Activated CD8-positive, alpha-beta memory T cell treated with anti-CD3 and anti-CD28 coated beads for 1 hour (primary cell): ENCODE results near the gene CYP20A1.
A peak's percentile ranks its signal among the peaks of the same experiment; 100 is the strongest.
"Not testable (repeated sequence)": the region's sequence is repeated elsewhere in the genome, so short reads cannot be mapped to it uniquely, and the experiment has no call there.

Experiments
- DNase-seq, 2 donors: peaks; one replicate each; pipeline ENCODE4 v3.0.0-alpha.2; 2020; ENCODE audit warnings: low read depth in 1 of 2; ENCODE audit errors: extremely low read depth in 1 of 2

Gene CYP20A1

DNA sequence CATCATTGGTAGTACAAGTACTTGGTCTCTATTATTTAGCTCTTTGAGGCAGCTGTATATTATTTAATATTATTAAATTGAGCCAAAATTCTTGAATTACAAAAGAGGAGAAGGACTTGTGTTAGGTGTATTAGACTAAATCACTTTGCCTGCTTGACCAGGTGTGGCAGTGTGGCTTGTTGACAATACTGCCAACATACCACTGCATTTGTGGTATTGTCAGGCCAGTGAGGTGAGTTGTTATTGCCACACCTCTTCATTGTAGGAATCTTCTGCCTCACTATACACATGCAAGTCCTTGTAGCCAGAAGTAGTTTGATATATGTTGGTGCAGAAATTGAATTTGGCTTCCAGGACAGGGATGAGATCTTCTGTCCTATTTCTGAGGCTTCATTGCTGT is 40.5 kb downstream of the CYP20A1 start:
- DNase-seq: no peak

DNA sequence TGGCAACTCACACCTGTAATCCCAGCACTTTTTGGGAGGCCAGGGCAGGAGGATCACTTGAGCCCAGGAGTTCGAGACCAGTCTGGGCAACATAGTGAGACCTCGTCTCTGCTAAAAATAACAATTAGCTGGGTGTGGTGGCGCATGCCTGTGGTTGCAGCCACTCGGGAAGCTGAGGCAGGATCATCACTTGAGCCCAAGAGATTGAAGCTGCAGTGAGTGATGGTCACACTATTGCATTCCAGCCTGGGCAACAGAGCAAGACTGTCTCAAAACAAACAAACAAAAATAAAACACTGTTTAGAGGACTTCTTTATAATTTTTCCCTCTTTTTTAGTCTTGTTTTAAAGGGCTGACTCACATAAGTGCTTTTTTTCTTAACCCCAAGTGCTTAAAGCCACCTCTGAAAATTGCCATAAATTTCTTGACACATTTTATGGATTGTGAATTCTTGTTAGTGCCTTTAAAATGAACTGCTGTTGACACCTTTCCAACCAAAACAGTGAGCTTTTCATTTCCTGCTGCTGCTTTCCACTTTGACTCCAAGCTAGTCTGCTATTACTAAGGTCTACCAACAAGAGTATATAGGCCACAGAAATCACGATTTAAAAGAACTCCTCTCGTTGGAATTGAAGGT is 41.7 kb downstream of the CYP20A1 start:
- DNase-seq: no peak

DNA sequence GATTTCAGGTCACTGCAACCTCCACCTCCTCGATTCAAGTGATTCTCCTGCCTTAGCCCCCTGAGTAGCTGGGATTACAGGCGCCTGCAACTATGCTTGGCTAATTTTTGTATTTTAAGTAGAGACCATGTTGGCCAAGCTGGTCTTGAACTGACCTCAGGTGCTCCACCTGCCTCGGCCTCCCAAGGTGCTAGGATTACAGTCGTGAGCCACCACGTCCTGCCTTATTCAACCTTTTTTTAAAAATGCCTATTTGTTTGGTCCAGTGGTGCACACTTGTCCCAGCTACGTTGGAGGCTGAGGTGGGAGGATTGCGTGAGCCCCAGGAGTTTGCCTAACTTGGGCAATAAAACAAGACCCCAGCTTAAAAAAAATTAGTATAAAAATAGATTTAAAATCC is 43.3 kb downstream of the CYP20A1 start:
- DNase-seq: no peak

DNA sequence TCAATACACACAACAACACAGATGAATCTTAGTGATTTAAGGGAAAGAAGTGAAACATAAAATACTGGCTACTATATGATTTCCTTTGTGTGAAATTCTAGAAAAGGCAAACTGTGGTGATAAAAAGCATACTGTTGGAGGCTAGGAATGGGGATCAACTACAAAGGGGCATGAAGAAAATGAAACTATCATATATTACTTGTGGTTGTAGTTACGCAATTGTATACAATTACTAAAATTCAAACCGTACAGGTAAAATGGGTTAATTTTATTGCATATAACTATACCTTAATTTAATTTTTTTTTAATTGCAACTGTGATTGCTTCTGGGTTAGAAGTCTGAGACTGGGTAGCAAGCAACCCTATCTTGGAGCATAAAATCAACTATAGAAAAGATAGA is 47.7 kb downstream of the CYP20A1 start:
- DNase-seq: no peak

DNA sequence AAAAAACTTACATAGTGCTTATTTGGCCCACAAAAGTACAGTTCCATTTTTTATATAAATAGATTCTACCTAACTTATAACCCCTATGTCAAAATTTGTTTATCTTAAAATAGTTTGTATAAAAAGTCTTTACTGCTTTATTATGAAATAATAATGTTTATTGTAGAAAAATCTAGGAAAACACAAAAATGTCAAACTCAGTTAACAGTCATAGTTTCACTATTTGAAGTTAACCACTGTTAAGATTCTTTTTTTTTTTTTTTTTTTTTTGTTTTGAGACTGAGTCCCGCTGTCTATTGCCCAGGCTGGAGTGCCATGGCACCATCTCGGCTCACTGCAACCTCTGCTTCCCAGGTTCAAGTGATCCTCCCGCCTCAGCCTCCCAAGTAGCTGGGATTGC is 62.8 kb downstream of the CYP20A1 start:
- no peak for DNase-seq

DNA sequence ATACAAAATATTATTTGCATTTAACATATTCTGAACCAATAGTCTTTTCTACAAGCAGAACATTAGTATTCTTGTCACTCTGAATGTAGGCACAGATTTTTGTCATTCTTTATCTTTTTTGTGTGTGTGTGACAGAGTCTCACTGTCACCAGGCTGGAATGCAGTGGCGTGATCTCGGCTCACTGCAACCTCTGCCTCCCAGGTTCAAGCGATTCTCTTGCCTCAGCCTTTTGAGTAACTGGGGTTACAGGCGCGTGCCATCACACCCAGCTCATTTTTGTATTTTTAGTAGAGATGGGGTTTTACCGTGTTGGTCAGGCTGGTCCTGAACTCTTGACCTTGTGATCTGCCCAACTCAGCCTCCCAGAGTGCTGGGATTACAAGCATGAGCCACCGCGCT is 63.8 kb downstream of the CYP20A1 start:
- not testable (repeated sequence) for DNase-seq

DNA sequence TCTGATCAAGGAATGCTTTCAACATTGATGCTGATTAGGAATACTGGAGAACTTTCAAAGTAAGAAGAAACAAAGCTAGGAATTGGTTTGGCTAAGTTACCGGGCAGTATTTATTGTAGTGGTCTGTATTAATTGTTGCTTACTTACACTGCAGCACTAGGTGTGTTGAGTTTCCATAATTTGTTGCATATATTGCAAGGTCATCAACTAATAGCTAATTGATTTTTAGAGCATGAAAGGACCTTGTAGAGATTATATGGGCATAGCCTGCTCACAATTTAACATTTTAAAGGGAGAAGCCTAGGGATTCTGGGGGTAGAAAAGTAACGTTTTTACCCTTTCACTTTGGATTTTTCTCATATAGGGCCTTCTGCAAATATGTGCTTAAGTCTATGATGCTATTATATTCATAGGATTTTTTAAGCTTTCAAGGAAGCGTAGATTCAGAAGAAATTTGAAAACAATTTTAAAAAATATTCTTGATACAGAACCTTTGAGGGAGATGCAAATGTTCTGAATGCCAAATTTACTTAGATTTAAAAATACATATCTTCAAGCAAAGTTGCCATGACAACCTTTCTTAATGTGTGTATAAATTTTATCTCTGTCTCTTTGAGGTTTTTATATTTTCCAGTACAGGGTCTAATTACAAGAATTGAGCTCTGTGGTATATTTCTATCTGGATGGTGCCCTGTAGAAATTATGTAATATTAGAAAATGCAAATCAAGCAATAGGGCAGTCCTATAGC is 72.0 kb downstream of the CYP20A1 start:
- DNase-seq: no peak

DNA sequence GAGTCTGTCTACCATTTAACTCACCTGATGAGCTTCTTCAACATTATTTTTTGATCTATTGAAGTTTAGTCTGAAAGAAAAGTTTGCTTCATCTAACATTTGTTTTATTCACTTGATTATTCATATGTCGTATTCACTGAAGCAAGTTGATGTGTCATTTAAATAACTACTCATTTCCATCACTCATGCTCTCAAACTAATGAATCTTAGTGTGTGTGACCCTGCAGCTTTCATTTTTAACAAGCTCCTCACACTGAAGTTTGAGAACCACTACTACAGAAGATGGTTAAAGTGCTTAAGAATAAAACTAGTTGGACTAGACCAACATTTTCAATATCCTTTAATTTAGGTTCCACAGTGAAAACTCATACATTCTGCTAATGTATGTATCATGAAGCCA is 87.5 kb downstream of the CYP20A1 start:
- no peak for DNase-seq

DNA sequence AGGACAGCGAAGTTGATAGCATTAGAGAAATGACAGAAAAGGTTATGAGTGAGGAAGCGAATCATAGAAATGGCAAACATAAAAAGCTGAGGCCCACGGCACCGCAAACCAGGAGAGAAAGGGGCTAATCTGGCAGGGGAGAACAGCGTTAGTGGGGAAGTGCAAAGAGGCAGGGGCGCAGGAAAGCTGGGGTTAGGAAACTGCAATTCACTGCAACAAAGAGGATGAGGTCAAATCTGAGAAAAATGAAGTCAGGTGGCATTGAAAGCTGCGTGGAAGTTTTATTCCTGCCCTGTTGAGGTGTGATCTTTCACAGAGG is 88.7 kb downstream of the CYP20A1 start:
- DNase-seq: no peak

DNA sequence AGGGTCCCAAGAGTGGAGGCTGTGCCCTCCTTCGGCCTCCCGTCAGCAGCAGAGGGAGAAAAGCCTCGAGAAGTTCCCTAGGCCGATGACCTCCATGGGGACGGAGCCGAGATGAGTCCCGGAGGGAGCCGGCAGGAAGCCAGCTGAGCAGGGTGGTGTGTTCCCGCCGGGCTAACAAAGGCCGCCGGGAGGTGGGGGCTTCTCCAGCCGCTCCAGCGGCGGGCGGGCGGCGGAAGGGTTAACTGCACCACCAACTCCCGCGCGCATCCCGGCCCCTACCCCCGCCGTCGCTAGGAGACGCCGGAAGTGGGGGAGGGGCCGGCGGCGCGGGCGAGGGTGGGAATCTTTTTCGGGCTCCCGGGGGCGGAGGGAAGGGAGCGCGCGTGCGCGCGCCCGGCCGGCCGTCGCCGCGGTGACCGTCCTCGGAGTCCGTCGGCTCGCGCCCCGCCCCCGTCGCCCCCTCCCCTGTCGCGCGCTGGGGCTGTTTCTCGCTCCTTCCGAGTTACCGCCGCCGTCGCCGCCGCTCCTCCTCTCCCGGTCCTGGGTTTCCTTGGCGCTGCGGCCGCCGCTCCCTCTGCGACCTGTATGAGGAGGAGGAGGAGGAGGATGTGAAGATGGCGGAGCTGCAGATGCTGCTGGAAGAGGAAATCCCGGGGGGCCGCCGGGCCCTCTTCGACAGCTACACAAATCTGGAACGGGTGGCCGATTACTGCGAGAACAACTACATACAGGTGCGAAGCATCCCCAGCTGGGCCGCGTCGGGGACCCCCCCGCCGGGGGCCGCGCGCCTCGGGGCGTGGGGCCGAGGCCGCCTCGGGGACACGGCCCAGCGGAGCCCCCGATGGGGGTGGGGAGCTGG is 89.3 kb downstream of the CYP20A1 start, which contains the start of gene ABI2:
Gene ABI2 (plus strand): TSS at position 494 of the 859 bp plus-strand sequence. CDS start 121 bp downstream, at position 615.
- peak in 1 of 2 donors; percentile 56 for DNase-seq

DNA sequence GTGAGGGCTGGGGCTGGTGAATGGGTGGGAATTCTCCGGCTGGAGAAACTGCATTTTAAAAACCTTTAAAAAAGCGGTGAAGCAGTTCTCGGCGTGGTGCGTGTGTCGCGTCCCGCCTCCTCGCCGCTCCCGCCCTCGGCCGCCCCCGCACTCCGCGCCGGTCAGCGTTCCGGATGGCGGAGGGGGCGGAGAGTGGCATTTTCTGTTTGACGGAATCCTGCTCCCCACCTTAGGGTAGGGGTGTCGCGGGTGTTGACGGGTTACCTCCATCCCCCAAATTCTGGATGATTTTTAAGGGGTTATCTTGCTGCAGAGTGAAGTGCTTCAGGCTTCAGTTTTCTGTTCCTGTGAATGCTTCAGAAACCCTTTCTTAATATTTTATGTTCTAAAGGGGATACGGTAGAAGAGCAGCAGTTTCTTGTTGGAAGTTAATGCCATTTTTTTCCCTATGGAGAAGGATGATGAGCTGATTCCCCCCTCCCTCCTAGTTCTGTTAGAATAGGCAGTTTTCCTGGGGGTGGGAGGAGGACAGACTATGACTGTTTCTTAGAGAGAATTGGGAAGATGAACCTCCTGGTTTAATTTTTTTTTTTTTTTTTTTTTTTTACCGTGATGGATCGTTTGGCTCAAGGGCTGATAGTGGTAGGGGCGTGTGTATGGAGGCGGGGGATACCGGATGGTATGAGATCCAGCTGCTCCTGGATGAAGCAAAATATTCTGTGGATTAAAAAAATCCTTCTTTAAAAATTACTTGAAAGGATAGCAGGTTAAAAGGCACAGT is 90.1 kb downstream of the CYP20A1 start:
- peak in 1 of 2 donors; percentile 11 for DNase-seq

DNA sequence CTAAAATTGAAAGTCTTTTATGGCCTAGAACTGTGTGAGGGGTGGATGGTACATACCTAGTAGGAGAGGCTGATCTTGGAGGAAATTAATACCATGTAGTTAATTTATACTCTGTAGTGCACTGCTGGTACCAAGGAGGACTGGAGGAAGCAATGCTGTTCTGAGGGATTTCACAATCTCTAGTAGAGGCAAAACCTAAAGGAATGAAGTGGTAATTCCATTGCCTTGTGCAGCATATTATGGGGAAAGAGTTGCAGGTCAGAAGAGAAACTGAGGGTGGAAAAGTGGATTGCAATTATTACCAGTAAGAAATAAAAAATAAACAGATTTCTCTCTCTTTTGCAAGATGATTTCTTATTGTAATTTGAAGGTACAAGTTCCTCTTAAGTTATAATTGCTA is 91.6 kb downstream of the CYP20A1 start:
- DNase-seq: no peak

DNA sequence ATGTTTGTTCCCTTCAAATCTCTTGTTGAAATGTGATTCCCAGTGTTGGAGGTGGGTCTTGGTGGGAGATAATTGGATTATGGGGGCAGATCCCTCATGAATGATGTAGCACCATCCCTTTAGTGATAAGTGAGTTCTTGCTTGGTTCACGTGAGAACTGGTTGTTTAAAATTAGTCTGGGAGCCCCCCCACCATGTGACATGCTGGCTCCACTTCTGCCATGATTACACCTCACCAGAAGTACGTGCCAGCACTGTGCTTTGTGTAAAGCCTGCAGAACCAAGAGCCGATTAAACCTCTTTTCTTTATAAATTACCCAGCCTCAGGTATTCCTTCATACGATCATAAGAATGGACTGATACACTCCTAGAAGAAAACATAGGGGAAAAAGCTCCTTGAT is 99.5 kb downstream of the CYP20A1 start:
- no peak for DNase-seq

DNA sequence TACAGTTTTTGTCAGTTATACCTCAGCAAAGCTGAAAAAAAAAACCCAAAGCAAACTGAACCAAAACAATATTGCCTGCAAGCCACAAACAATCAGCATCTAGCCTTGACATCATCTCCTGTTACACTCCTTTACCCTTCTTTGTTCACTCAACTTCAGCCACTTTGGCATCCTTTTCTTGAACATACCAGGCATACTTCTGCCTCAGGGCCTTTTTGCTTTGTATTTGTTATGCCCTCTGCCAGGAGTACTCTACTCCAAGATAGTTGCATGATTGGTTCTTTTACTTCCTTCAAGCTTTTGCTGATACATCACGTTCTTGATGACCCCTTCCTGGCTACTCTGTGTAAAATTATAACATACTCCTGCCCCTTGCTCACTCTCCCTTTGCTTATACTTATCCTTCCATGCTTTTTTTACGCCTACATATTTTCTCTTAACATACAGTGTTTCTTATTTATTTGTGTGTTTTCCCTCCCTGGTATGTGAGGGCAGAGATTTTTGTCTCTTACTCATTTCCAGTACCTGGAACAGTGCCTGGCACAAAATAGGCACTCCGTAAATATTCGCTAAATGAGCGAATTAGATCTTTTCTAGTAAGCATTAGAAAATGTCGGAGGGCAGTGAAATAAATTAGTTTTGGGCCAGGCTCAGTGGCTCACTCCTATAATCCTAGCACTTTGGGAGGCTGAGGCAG is 102.1 kb downstream of the CYP20A1 start:
- no peak for DNase-seq

DNA sequence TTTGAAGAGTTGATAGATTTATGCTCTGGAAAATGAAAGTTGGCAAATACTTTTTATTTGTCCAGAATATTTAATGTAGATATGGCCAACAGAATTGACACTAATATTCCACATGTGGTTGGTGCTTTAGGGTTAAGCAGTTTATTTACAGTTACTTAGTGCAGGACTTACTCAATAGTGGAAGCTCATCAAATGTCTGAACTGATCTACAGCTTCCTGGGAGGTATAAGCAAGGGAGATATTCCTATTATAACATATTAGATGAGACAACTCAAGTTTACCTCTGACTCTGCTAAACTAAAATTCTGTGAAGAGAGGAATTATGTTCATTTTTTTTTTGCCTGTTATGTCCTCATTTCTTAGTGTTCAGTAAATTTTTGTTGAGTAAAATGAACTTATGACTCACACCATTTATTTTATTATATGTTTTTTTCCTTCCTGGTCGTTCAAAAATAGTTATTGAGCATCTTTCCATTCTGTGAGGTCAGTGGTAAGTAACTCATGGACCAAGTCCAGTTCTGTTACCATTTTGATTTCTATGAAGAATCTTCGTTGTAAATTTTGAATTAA is 103.0 kb downstream of the CYP20A1 start:
- no peak for DNase-seq

DNA sequence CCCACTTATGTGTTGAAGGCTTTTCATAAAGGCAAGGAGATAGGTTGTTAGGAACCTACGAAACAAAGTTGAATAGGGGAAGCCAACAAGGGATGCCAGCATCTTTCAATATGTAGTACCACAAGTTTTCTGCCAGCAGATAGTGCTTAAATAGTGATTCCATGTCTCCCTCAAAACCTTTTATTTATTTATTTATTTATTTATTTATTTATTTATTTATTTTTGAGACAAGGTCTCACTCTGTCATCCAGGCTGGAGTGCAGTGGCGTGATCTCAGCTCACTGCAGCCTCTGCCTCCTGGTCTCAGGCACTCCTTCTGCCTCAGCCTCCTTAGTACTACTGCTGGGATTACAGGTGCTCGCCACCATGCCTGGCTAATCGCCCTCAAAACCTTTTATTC is 103.6 kb downstream of the CYP20A1 start:
- not testable (repeated sequence) for DNase-seq

DNA sequence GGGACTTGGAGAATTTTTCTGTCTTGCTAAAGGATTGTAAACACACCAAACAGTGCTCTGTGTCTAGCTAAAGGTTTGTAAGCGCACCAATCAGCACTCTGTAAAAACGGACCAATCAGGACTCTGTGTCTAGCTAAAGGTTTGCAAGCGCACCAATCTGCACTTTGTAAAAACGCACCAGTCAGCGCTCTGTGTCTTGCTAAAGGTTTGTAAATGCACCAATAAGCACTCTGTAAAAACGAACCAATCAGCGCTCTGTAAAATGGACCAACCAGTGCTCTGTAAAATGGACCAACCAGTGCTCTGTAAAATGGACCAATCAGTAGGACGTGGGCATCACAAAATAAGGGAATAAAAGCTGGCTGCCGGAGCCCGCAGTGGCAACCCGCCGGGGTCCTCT is 105.8 kb downstream of the CYP20A1 start:
- no peak for DNase-seq

DNA sequence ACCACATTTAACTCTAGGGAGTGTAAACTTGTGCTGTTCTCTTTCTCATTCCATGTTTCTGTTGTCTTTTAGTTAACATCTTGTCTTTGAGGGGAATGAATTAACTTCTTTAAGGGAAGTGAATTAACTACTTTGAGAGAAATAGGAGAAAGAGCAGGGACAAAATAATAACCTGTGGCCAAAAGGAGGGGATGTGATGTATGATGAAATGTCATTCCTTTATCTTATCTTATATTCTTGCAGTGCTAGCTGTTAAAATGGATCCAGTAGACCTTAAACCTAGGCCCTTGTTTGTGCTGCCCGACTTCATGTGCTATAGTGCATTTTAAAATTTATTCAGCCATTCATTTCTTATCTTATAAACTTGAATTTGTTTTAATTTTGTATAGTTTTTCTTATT is 107.8 kb downstream of the CYP20A1 start:
- no peak for DNase-seq

DNA sequence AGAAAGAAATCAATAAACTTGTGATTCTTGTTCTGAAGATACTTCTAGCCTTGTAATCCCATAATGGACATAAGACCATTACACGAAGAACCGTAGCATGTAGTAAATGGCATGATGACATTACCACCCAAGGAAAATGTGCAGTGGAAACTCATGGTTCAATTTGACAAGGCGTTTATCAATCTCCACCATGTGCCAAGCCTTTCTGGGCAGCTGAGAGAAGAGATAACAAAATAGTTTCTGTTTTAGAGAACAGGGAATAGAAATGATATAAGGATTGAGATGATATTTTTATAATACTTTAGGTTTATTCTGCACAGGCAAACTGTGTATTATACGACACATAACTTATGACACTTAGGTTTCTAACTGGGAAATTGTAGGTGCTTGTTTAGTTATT is 108.6 kb downstream of the CYP20A1 start:
- DNase-seq: no peak

DNA sequence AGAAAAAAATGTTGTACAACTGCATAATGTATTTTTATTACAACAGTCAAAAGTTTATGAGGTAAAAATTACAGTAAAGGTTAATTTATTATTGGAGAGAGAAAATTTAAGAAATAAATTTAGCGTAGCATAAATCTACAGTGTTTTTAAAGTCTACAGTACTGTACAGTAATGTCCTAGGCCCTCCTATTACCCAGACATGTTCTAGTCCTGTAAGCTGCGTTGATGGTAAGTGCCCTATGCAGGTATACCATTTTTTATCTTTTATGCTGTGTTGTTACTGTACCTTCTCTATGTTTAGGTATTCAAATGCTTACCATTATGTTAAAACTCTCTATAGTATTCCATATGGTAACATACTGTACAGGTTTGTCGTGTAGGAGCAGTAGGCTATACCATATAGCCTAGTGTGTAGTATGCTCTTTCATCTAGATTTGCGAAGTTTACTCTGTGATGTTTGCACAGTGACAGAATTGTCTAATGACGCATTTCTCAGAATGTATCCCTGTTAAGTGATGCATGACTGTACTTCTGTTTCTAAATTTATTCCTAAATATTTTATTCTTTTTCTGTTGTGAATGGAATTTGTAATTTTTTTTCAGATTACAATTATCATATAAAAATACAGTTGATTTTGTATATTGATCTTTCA is 113.9 kb downstream of the CYP20A1 start:
- no peak for DNase-seq
